B cell (primary cell): Measurements from ENCODE around the gene ZBED4. TPM values are rescaled to one million over a fixed set of nuclear protein-coding genes. Genes with fewer than 3 reads are reported as not detected.

Experiments
- ATAC-seq: fragments of 200-7000 bp; cut with Tn5 transposase; one replicate; pipeline ENCODE4 v1.10.0; 2021; ENCODE audit warnings: low read depth, mild to moderate bottlenecking, moderate number of reproducible peaks, moderate library complexity
- CTCF ChIA-PET: fragments of 350-600 bp; sonication (Branson Sonifier 250); formaldehyde crosslinking; loops from one replicate; lab custom pipeline; 2021; ENCODE audit warnings: antibody characterized with exemption, inconsistent platforms; lab: Charles Lee
- POLR2A ChIA-PET: fragments of 350-600 bp; sonication (Branson Sonifier 250); formaldehyde crosslinking; loops from one replicate; lab custom pipeline; 2021; ENCODE audit warnings: antibody characterized with exemption; lab: Charles Lee
- DNase-seq: peaks from one replicate; pipeline ENCODE4 v3.0.0; 2013
- H2AFZ ChIP-seq: 2 replicates; pipeline ENCODE4 v1.6.1; 2012; ENCODE audit warnings: mild to moderate bottlenecking, low read depth, low read length; ENCODE audit not compliant: insufficient read depth, poor library complexity, severe bottlenecking
- H3K27ac ChIP-seq, 2 donors: 1 replicate in 1 of 2; 2 replicates in 1 of 2; pipeline ENCODE4 v1.5.1; 2012 to 2013; ENCODE audit warnings: low read length in 2 of 2, mild to moderate bottlenecking in 2 of 2, moderate library complexity in 1 of 2
- H3K27me3 ChIP-seq, 4 experiments: fragments of 200-600 bp in 1 of 4; sonication (generic) in 1 of 4; replicated peaks in 1 of 4; 1 replicate in 2 of 4; 2 replicates in 2 of 4; pipeline versions ENCODE4 v1.6.1 to v1.7.0; 2013 to 2016; ENCODE audit warnings: low read length in 3 of 4, mild to moderate bottlenecking in 2 of 4, mixed read lengths in 1 of 4, moderate library complexity in 1 of 4; ENCODE audit not compliant: insufficient read depth in 4 of 4, control insufficient read depth in 3 of 4; ENCODE audit errors: control extremely low read depth in 1 of 4
- H3K36me3 ChIP-seq, 2 experiments: replicated peaks in 1 of 2; 1 replicate in 1 of 2; 2 replicates in 1 of 2; pipeline versions ENCODE4 v1.6.1 to v1.7.1; 2013; ENCODE audit warnings: low read length in 1 of 2; ENCODE audit not compliant: insufficient read depth in 2 of 2, control insufficient read depth in 1 of 2; ENCODE audit errors: control extremely low read depth in 1 of 2, extremely low read depth in 1 of 2
- H3K4me1 ChIP-seq, 2 donors: fragments of 200-600 bp in 1 of 2; sonication (generic) in 1 of 2; 1 replicate in 1 of 2; 2 replicates in 1 of 2; pipeline versions ENCODE4 v1.5.1 to v1.6.1; 2013 to 2017; ENCODE audit warnings: low read length in 2 of 2; ENCODE audit not compliant: control insufficient read depth in 2 of 2, insufficient read depth in 2 of 2
- H3K4me2 ChIP-seq: replicated peaks from 2 replicates; pipeline ENCODE3; 2012; ENCODE audit warnings: mild to moderate bottlenecking, low read depth, low read length; ENCODE audit not compliant: poor library complexity, severe bottlenecking
- H3K4me3 ChIP-seq, 5 experiments: fragments of 200-600 bp in 1 of 5; sonication (generic) in 1 of 5; 1 replicate in 3 of 5; 2 replicates in 2 of 5; pipeline versions ENCODE4 v1.5.1 to v1.7.0; 2011 to 2016; ENCODE audit warnings: low read length in 4 of 5, mild to moderate bottlenecking in 4 of 5, low read depth in 2 of 5, control low read depth in 1 of 5, moderate library complexity in 1 of 5; ENCODE audit not compliant: insufficient read depth in 1 of 5; ENCODE audit errors: control extremely low read depth in 1 of 5, extremely low read depth in 1 of 5
- H3K79me2 ChIP-seq: fragments of 200-600 bp; sonication (generic); one replicate; pipeline ENCODE4 v1.6.0; 2016; ENCODE audit warnings: low read length; ENCODE audit not compliant: control insufficient read depth, insufficient read depth
- H3K9ac ChIP-seq: fragments of 200-600 bp; sonication (generic); 2 replicates; pipeline ENCODE4 v1.6.1; 2017; ENCODE audit warnings: mild to moderate bottlenecking, low read length, moderate library complexity
- H3K9me3 ChIP-seq, 3 donors: one replicate each; pipeline versions ENCODE4 v1.6.1 to v1.7.1; 2013; ENCODE audit warnings: low read length in 2 of 3; ENCODE audit not compliant: control insufficient read depth in 2 of 3, insufficient read depth in 1 of 3; ENCODE audit errors: control extremely low read depth in 1 of 3
- H4K20me1 ChIP-seq: 2 replicates; pipeline ENCODE4 v1.6.0; 2012; ENCODE audit warnings: mild to moderate bottlenecking, low read length; ENCODE audit not compliant: insufficient read depth, control insufficient read depth, poor library complexity, severe bottlenecking
- H3K27ac Mint-ChIP-seq: one replicate; pipeline ENCODE4 v1.8.0; 2021; ENCODE audit warnings: mixed read lengths
- H3K27me3 Mint-ChIP-seq: one replicate; pipeline ENCODE4 v1.8.0; 2021; ENCODE audit warnings: mixed read lengths
- H3K4me1 Mint-ChIP-seq: one replicate; pipeline ENCODE4 v1.8.0; 2021; ENCODE audit warnings: mixed read lengths
- H3K4me3 Mint-ChIP-seq: one replicate; pipeline ENCODE4 v1.8.0; 2021; ENCODE audit warnings: mixed read lengths
- H3K9me3 Mint-ChIP-seq: one replicate; pipeline ENCODE4 v1.8.0; 2022; ENCODE audit warnings: mixed read lengths; ENCODE audit not compliant: insufficient read depth
- CTCF ChIP-seq: fragments of 200-600 bp; IDR thresholded peaks from one replicate; pipeline ENCODE4 v1.8.0; 2022; ENCODE audit warnings: antibody characterized with exemption, mild to moderate bottlenecking
- EZH2 ChIP-seq: IDR thresholded peaks from 2 replicates; pipeline ENCODE4 v1.6.1; 2012; ENCODE audit warnings: borderline replicate concordance, low read depth, mild to moderate bottlenecking, moderate library complexity, low read length; ENCODE audit not compliant: insufficient read depth, poor library complexity, severe bottlenecking
- WGBS: methylation state at CpG from one replicate; pipeline ENCODE4 v1.1.5; 2013; ENCODE audit warnings: missing lambda C conversion rate; ENCODE audit not compliant: insufficient coverage; 5-methylcytosine and 5-hydroxymethylcytosine counted together
- intact Hi-C: fragments of 100-400 bp; cut with micrococcal nuclease; formaldehyde crosslinking; loops from one replicate; pipeline ENCODE4 v1.10.0; 2022
- polyA plus RNA-seq: library from polyadenylated mRNA; depleted of rRNA; stranded (reverse); fragments of >200 nt; gene quantifications from 2 replicates; pipeline ENCODE4 v1.2.3, GENCODE V29; 2012
- total RNA-seq, 2 donors: library from RNA; stranded (reverse); fragments of 120-200 nt in 1 of 2; gene quantifications; 1 replicate in 1 of 2; 2 replicates in 1 of 2; pipeline versions ENCODE4 v1.2.3 to v1.2.4, GENCODE V29; 2013 to 2022

The ZBED4 gene
- total and polyA plus RNA-seq, 2 donors (not counting 1 experiment from before 2014, with no cell fraction given) = 5.9 to 14.6 TPM

DNA sequence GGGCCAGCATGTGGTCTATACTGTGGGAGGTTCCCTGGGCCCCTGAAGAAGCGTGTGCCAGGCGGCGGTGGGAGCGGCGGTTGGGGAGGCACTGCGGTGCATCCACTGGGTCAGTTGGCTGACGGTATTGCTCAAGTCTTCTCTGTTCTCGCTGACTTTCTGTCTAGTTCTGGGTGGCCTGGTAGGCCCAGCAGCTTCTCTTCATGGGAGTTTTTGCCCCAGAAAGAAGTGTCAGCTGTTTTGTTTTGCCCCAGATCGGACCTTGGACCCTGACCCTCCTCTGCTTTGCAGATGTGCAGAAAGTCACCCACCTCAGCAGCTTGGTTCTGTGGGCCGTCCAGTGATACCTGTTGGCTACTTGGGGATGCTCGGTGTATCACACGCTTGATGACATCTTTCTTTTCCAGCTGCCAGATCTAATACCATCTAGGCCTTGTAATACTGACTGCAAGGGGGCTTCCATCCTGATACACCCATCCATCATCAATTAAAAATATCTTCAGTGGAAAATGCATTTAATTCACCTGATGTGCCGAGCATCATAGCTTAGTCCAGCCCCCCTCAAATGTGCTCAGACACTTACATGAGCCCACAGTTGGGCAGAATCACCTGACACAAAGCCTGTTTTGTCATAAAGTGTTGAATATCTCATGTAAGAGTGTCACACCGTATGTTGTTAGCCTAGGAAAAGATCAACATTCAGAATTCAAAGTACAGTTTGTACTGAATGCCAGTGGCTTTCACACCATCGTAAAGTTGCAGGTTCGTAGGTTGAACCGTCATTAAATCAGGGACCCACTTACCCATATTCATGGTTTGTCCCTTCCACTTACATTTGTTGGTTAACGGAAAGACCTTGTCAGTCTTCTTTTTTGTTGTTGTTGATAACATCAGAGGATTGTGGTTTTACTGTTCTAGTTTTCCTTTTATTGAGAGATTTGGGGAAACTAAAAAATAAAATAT, 13.9 kb downstream of the ZBED4 start:
- no peak for ATAC-seq
- H3K27ac ChIP-seq = no peak overlapping the region
- Mint-ChIP-seq H3K4me1 (peaks cover 13% of the 10 kb centered on the region), H3K4me3 (no peak overlapping the region), H3K9me3 (peaks cover 20% of the 10 kb centered on the region), H3K27me3 (no peaks in the 10 kb centered on the region), H3K27ac (no peak overlapping the region)
- 94% methylated on average over 15 of the region's 18 CpGs for WGBS
- H2AFZ ChIP-seq = no peak overlapping the region
- no peak overlapping the region for H3K4me2 ChIP-seq
- intact Hi-C loops = no loop called here
- no peak for DNase-seq
- H4K20me1 ChIP-seq = peaks cover 45% of the 10 kb centered on the region
- no peaks in the 10 kb centered on the region for H3K27me3 ChIP-seq
- peaks cover 98% of the 10 kb centered on the region for H3K79me2 ChIP-seq
- no peaks in the 10 kb centered on the region for H3K4me1 ChIP-seq
- H3K9me3 ChIP-seq = peaks cover 0 to 39% (median 22%) of the 10 kb centered on the region in 3 donors
- H3K9ac ChIP-seq = no peak overlapping the region
- peaks cover 0 to 2% of the 10 kb centered on the region in 2 experiments for H3K36me3 ChIP-seq
- TF ChIP-seq CTCF = no peak
- ChIA-PET CTCF (no interaction called here), POLR2A (no interaction called here)
- no peak overlapping the region for H3K4me3 ChIP-seq

DNA sequence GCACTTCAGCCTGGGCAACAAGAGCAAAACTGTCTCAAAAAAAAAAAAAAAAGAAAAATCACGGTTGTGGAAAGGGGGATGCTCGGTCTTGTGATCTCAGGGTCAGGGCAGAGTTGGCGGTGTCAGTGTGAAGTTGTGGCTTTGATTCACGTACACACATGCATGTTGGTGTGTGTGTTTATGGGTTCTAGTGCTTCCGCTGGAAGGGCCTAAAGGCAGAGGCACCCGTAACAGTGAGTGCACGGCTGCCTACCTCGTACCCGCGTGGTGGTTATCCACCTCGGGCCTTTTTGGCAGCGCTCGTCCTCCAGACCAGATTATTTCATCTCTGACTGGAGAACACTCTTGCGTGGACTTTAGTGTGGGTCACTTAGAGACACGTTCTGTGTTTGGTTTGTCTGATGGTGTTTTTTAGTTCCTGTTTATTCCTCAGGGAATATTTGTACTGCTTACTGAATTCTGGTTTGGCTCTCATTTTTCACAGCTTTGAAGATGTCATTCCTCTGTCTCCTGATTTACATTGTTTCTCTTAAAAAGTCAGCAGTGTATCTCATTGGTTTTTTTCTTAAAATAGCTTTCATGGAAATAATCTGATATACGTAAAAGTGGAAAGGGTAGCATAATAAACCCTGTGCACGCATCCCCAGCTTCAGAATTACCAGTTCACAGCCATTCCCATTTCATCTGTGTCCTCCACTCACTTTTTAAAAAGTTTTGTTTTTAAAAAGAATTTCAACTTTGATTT, 15.6 kb downstream of the ZBED4 start:
- no peak overlapping the region for H2AFZ ChIP-seq
- DNase-seq (no peak), ATAC-seq (no peak)
- no peak overlapping the region for H3K9ac ChIP-seq
- Mint-ChIP-seq H3K4me3 (no peak overlapping the region), H3K27me3 (no peaks in the 10 kb centered on the region), H3K27ac (no peak overlapping the region), H3K9me3 (peaks cover 20% of the 10 kb centered on the region), H3K4me1 (peaks cover 9% of the 10 kb centered on the region)
- H3K4me2 ChIP-seq = no peak overlapping the region
- H4K20me1 ChIP-seq = peaks cover 44% of the 10 kb centered on the region
- TF ChIP-seq EZH2 = no peak
- no peak for TF ChIP-seq CTCF
- H3K9me3 ChIP-seq = peaks cover 0 to 39% (median 22%) of the 10 kb centered on the region in 3 donors
- H3K4me1 ChIP-seq = no peaks in the 10 kb centered on the region
- H3K79me2 ChIP-seq = peaks cover 97% of the 10 kb centered on the region
- no peak overlapping the region for H3K27ac ChIP-seq
- ChIA-PET POLR2A (interaction anchor here (0.6 kb wide), 1 partner anchor 322 kb away, joined by 7 read pairs; no protein-coding TSS in a partner anchor), CTCF (no interaction called here)
- H3K27me3 ChIP-seq = no peaks in the 10 kb centered on the region
- intact Hi-C loops = no loop called here
- no peaks in the 10 kb centered on the region for H3K36me3 ChIP-seq
- H3K4me3 ChIP-seq = no peak overlapping the region
- 100% methylated on average over 12 of the region's 17 CpGs for WGBS
